Pulmonary artery endothelial cell (primary cell): Measurements from ENCODE around the gene SLC5A1. TPM values are rescaled to one million over a fixed set of nuclear protein-coding genes. Genes with fewer than 3 reads are reported as not detected.
"Not testable (repeated sequence)": the region's sequence is repeated elsewhere in the genome, so short reads cannot be mapped to it uniquely, and the experiment has no call there.

Experiments used
- DNase-seq: peaks from one replicate; pipeline ENCODE4 v3.0.0-alpha.2; 2011; ENCODE audit warnings: low read depth, low spot score
- total RNA-seq: library from RNA; depleted of rRNA; stranded (reverse); fragments of >200 nt; gene quantifications from 2 replicates; pipeline ENCODE4 v1.2.3, GENCODE V29; 2014

Gene SLC5A1
- total RNA-seq, 1 donor from 2014 or later = under 0.01 TPM

GRCh38 chr22:32142600-32142999 is 99.5 kb downstream of the SLC5A1 start:
- no peak for DNase-seq

DNA sequence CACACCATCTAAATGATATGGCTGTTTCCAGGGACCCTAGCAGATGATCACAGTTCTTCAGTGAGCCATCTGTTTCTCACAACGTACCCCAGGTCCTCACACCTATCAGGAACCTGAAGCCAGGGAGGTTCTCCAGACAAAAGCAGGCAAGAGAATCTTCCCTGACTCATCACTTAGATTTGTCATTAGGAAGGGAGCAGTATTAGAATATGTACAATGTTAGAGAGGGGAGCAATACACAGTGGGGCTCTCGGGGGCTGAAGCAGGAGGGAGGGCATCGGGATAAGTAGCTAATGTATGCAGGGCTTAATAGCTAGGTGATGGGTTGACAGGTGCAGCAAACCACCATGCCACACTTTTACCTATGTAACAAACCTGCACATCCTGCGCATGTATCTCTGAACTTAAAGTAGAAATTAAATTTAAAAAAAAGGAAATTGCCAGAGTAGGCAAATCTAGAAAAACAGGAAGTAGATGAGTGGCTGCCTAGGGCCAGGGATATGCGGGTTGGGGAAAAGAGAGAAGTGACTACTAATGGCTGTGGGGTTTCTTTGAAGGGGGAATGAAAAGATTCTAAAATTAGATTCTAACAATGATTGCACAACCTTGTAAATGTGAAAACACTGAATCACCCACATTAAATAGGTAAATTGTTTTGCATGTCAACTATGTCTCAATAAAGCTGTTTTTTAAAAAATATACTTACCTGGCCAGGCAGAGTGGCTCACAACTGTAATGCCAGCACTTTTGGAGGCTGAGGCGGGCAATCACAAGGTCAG is 101.6 kb downstream of the SLC5A1 start:
- DNase-seq = no peak

GRCh38 chr22:32147128-32147527 is 104.1 kb downstream of the SLC5A1 start:
- not testable (repeated sequence) for DNase-seq

DNA sequence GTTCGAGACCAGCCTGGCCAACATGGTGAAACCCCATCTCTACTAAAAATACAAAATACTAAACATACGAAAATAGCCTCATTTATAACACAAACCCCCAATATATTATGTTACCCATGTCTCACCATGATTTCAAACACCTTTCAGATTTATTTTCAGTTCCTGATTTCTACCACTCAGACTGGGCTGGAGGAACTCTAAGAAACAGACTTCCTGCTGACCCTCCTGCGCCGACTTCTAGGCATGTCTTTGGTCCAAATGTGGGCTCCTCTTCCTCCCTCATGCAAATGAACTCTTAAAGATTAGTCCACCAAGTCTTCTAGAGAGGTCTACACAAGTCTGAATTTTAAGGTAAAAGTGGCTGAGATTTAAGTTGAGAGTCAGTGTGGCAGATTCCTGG is 105.3 kb downstream of the SLC5A1 start:
- not testable (repeated sequence) for DNase-seq

- not testable (repeated sequence) for DNase-seq
Measured at GRCh38 chr22:32150647-32151046, 107.6 kb downstream of the SLC5A1 start.

GRCh38 chr22:32151641-32152040 is 108.6 kb downstream of the SLC5A1 start:
- not testable (repeated sequence) for DNase-seq

DNA sequence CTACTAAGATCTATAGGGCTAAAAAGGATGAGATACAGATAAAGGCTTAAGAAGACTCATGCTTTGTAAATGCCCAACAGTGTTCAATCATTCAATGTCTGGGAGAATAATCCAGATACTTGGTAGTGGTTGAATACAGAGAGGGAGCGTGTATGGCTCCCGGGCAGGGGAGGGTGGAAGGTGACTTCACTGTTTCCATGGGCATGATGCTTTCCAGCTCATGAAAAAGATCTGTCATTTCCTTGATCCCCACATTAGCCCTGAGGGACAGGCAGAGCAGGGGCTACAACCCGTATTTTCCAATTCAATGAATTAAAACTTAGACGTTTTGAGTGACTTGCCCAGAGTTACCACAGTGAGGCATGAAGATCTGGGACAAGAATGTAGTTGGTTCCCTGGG is 111.7 kb downstream of the SLC5A1 start:
- DNase-seq = not testable (repeated sequence)

- DNase-seq = not testable (repeated sequence)
Measured at GRCh38 chr22:32157632-32158031, 114.6 kb downstream of the SLC5A1 start.

DNA sequence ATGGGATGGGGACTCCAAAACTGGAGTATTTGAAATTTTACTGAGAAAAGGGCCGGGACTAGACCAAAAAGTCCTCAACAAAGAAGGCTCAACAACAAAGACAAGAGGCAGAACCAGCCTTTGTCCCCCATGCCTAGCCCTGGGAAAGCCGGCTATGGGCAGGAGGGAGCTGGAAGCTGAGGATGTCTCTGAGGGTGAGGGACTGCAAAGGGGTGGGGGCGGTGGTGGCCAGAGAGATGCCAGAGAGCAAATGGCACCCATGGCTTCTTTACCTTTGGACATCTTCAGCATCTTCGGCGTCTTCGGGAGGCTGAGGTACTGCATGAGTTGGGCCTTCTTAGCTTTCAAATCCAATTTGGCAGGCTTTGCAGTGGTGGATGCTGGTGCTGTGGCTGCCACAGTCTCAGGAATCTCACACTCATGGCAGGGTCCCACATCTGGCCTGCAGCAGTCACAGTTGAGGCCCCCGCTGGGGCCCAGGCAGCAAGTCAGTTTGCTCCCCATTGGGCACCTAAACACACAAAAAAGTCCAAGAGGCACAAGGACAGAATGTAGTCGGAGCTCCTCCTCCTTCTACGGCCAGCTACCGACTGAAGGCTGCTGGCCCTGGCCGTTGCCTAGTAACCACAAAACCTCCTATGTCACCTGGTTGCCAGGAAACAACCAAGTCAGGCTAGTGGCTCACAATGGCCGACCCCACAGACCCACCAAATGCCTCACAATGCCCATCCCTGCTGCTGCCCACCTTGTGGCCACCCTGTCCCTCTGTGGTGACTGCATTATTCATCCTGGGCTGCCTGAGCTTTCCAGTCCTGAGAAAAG is 115.9 kb downstream of the SLC5A1 start, which contains the start of gene C22orf42:
TSS of gene C22orf42 (minus strand) at position 592 of the 822 bp plus-strand sequence. CDS start at position 504, 88 bp downstream.
- no peak for DNase-seq

- not testable (repeated sequence) for DNase-seq
Measured at GRCh38 chr22:32160411-32160810, 117.3 kb downstream of the SLC5A1 start.

Other genes starting within 250 kb of the SLC5A1 start
- 99.4 and 130 TPM in 2 replicates for gene YWHAH, start 98.7 kb upstream of the SLC5A1 start, total RNA-seq
- gene C22orf42, start 116.0 kb downstream of the SLC5A1 start, total RNA-seq = not detected in 2 replicates
- gene RFPL2, start 161.8 kb downstream of the SLC5A1 start, total RNA-seq = not detected in 2 replicates
- gene SLC5A4, start 212.1 kb downstream of the SLC5A1 start, total RNA-seq = 0.14 and 0.66 TPM in 2 replicates